Type B pancreatic cell (in vitro differentiated cells): ENCODE results near the gene FOSB. TPM values are rescaled to one million over a fixed set of nuclear protein-coding genes. Genes with fewer than 3 reads are reported as not detected.

Source experiments
- DNase-seq: peaks from one replicate; pipeline ENCODE4 v3.0.0; 2021; ENCODE audit warnings: mixed read lengths; ENCODE audit not compliant: unreplicated experiment; ENCODE audit errors: extremely low spot score
- H3K27ac Mint-ChIP-seq: 2 replicates; pipeline ENCODE4 v1.8.0; 2021; ENCODE audit warnings: mild to moderate bottlenecking, mixed read lengths
- H3K27me3 Mint-ChIP-seq: 2 replicates; pipeline ENCODE4 v1.8.0; 2021; ENCODE audit warnings: mixed read lengths
- H3K36me3 Mint-ChIP-seq: 2 replicates; pipeline ENCODE4 v1.8.0; 2021; ENCODE audit warnings: mixed read lengths
- H3K4me1 Mint-ChIP-seq: one replicate; pipeline ENCODE4 v1.8.0; 2021; ENCODE audit warnings: mixed read lengths; ENCODE audit not compliant: unreplicated experiment
- H3K4me3 Mint-ChIP-seq: 2 replicates; pipeline ENCODE4 v1.8.0; 2021; ENCODE audit warnings: mild to moderate bottlenecking, mixed read lengths
- H3K9me3 Mint-ChIP-seq: 2 replicates; pipeline ENCODE4 v1.8.0; 2021; ENCODE audit warnings: mixed read lengths
- total RNA-seq: library from RNA; stranded (reverse); gene quantifications from 2 replicates; pipeline ENCODE4 v1.2.1, GENCODE V29; 2021; ENCODE audit warnings: low replicate concordance
- TF ChIP-seq, protein P1 (sequence below): fragments of 200-600 bp; sonication (generic); conservative IDR thresholded peaks from 2 replicates; pipeline ENCODE4 v1.5.0; 2021; ENCODE audit warnings: antibody characterized with exemption, mild to moderate bottlenecking

The FOSB gene
- total RNA-seq, 1 donor from 2014 or later, result 28.4 TPM

DNA sequence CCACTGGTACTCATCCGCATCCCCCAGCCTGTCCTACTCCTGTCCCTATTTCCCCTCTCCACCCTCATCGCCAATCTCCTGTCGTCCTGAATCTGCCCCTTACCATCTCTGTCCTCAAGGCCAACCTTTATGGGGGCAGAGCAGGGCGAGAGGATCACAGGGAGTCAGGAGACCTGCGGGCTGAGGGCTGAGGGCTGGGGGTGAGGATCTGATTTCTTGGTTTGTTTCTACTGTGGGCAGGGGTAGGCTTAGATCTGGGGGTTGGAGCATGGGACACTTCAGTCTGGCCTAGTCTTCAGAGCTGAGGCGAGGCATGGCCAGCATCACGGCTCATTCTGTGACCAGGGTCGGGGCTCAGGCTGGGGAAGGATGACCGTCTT is 27.5 kb upstream of the FOSB start:
- no peaks in the 10 kb centered on the region for H3K36me3 Mint-ChIP-seq
- DNase-seq, result no peak
- H3K4me1 Mint-ChIP-seq, result peaks cover 18% of the 10 kb centered on the region
- H3K9me3 Mint-ChIP-seq, result no peaks in the 10 kb centered on the region
- TF ChIP-seq, protein P1, sequence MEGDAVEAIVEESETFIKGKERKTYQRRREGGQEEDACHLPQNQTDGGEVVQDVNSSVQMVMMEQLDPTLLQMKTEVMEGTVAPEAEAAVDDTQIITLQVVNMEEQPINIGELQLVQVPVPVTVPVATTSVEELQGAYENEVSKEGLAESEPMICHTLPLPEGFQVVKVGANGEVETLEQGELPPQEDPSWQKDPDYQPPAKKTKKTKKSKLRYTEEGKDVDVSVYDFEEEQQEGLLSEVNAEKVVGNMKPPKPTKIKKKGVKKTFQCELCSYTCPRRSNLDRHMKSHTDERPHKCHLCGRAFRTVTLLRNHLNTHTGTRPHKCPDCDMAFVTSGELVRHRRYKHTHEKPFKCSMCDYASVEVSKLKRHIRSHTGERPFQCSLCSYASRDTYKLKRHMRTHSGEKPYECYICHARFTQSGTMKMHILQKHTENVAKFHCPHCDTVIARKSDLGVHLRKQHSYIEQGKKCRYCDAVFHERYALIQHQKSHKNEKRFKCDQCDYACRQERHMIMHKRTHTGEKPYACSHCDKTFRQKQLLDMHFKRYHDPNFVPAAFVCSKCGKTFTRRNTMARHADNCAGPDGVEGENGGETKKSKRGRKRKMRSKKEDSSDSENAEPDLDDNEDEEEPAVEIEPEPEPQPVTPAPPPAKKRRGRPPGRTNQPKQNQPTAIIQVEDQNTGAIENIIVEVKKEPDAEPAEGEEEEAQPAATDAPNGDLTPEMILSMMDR, result no peak
- peak overlapping the region; percentile 82 for H3K27ac Mint-ChIP-seq
- peaks cover under 1% of the 10 kb centered on the region for H3K27me3 Mint-ChIP-seq
- H3K4me3 Mint-ChIP-seq, result peak overlapping the region; percentile 86

DNA sequence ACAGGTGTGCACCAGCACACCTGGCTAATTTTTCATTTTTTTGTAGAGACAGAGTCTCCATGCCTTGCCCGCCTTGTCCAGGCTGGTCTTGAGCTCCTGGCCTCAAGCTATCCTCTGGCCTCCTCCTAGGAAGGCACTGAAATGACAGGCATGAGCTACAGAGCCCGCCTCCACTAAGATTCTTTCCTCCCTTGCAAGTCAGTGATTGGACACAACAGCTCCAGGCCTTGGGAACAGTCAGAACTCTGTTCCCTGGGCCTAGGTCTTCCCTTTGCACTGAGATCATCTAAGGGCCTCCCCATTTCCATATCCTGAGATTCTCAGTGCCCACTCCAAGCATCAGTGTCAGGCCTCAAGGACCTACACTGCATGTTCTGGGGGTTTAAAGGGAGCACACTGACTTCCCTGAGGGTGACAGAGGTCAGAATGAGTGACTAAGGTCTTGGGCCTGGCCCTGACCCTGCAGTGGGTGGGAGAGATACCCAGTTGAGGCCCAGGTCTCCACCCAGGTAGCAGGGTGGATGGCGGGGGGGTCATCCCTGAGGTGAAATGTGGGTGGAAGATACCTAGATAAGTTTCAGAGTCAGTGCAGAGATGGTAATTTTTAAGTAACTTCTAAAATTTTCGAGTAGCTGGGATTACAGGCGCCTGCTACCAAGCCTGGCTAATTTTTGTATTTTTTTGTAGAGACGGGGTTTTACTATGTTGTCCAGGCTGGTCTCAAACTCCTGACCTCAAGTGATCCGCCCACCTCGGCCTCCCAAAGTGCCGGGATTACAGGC is 26.7 kb upstream of the FOSB start:
- Mint-ChIP-seq H3K4me1 (peaks cover 18% of the 10 kb centered on the region), H3K27me3 (no peaks in the 10 kb centered on the region), H3K36me3 (no peaks in the 10 kb centered on the region), H3K9me3 (no peaks in the 10 kb centered on the region), H3K27ac (peak overlapping the region; percentile 82), H3K4me3 (peak overlapping the region; percentile 86)
- no peak for DNase-seq
- TF ChIP-seq, protein P1, result no peak

DNA sequence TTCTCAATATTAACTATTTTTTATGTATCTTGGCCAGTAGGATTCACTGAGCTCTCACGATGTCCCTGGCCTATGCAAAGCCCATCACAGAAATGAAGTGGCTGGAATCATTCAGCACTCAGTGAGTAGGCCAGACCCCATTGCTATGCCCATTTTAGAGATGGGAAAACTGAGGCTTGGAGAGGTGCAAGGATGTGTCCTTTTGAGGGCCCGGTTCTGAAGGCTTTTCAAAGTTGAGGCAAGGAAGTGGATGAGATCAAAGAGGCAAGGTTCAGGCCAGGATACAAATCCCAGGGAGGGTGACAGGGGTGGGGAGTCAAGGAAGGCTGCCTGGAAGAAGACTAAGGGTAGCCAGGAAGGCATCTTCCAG is 25.4 kb upstream of the FOSB start:
- peak overlapping the region; percentile 96 for H3K27ac Mint-ChIP-seq

DNA sequence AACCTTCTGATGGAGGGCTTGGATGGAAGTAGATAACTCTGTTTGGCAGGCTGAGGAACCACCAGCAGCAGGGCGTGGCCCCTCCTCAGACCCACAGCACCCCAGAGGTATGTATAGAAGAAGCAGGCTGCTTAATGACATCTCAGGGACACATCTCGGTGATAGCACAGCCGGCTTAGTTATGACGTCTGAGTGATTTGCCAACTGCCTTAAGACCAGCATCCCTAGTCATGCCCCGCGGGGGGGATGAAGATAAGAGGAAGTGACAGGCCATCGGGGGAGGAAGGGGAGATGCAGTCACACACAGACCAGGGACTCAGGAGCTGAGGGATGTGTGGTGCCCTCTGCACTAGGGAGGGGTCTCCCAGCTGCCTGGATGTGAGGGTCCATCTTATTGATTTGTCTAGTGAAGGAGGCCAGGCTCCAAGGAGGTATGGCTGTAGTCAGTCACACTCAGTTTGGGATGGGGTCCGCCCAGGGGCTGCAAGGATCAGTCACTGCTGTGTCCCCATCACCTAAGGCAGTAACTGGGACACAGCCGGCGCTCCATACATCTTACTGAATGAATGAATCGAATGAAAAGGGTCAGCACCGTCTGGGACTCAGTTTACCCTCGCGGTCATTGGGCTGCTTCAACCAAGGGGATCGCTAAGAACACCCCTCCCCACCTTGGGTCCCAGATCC is 24.9 kb upstream of the FOSB start:
- no peak for DNase-seq
- Mint-ChIP-seq H3K4me3 (peak overlapping the region; percentile 88), H3K27me3 (no peaks in the 10 kb centered on the region), H3K9me3 (no peaks in the 10 kb centered on the region), H3K4me1 (peaks cover 26% of the 10 kb centered on the region), H3K36me3 (no peaks in the 10 kb centered on the region), H3K27ac (peak overlapping the region; percentile 96)
- TF ChIP-seq, protein P1, result no peak

More for the DNA sequence above, 25.4 kb upstream of the FOSB start:
- TF ChIP-seq, protein P1, result no peak
- peak overlapping the region; percentile 88 for H3K4me3 Mint-ChIP-seq
- no peak for DNase-seq
- H3K9me3 Mint-ChIP-seq, result no peaks in the 10 kb centered on the region
- no peaks in the 10 kb centered on the region for H3K27me3 Mint-ChIP-seq
- no peaks in the 10 kb centered on the region for H3K36me3 Mint-ChIP-seq
- H3K4me1 Mint-ChIP-seq, result peaks cover 23% of the 10 kb centered on the region

GRCh38 chr19:45443462-45444317 is 24.1 kb upstream of the FOSB start:
- Mint-ChIP-seq H3K36me3 (no peaks in the 10 kb centered on the region), H3K9me3 (no peaks in the 10 kb centered on the region), H3K4me1 (peaks cover 30% of the 10 kb centered on the region), H3K27me3 (no peaks in the 10 kb centered on the region), H3K4me3 (peak overlapping the region; percentile 91), H3K27ac (peak overlapping the region; percentile 96)
- TF ChIP-seq, protein P1, result no peak
- DNase-seq, result peak; percentile 85
